OCI-LY1 (cell line): ENCODE data around the gene MRTFA.
"Not testable (repeated sequence)": the region's sequence is repeated elsewhere in the genome, so short reads cannot be mapped to it uniquely, and the experiment has no call there.

Source experiments
- EZH2 ChIP-seq: fragments of 200-600 bp; sonication (generic), shearing (Covaris generic); IDR thresholded peaks from 2 replicates; pipeline ENCODE4 v1.8.0; 2017; ENCODE audit warnings: borderline replicate concordance, mixed run types, mild to moderate bottlenecking, antibody characterized with exemption, low read length, moderate library complexity, mixed read lengths
- TF ChIP-seq, protein P1 (sequence below): fragments of 200-600 bp; sonication (generic), shearing (Covaris generic); IDR thresholded peaks from 2 replicates; pipeline ENCODE4 v1.5.1; 2017; ENCODE audit warnings: mild to moderate bottlenecking, antibody characterized with exemption, low read length, moderate library complexity, mixed read lengths

- TF ChIP-seq, protein P1, sequence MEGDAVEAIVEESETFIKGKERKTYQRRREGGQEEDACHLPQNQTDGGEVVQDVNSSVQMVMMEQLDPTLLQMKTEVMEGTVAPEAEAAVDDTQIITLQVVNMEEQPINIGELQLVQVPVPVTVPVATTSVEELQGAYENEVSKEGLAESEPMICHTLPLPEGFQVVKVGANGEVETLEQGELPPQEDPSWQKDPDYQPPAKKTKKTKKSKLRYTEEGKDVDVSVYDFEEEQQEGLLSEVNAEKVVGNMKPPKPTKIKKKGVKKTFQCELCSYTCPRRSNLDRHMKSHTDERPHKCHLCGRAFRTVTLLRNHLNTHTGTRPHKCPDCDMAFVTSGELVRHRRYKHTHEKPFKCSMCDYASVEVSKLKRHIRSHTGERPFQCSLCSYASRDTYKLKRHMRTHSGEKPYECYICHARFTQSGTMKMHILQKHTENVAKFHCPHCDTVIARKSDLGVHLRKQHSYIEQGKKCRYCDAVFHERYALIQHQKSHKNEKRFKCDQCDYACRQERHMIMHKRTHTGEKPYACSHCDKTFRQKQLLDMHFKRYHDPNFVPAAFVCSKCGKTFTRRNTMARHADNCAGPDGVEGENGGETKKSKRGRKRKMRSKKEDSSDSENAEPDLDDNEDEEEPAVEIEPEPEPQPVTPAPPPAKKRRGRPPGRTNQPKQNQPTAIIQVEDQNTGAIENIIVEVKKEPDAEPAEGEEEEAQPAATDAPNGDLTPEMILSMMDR: not testable (repeated sequence)
- TF ChIP-seq EZH2: not testable (repeated sequence)
Measured at GRCh38 chr22:40536149-40536548, 100.4 kb downstream of the MRTFA start.
